Effector memory CD8-positive, alpha-beta T cell (primary cell): ENCODE results near the gene GNAS-AS1.

Source experiments
- ATAC-seq: fragments of 150-1000 bp; cut with Tn5 transposase; replicated peaks from 2 replicates; pipeline ENCODE4 v1.10.0; 2021; ENCODE audit warnings: mild to moderate bottlenecking, moderate library complexity
- DNase-seq, 3 experiments: peaks; one replicate each; pipeline ENCODE4 v3.0.0; 2021
- H3K27ac Mint-ChIP-seq, 2 donors: one replicate each; pipeline ENCODE4 v1.8.0; 2022; ENCODE audit warnings: mild to moderate bottlenecking in 2 of 2, mixed read lengths in 2 of 2, moderate library complexity in 2 of 2
- H3K27me3 Mint-ChIP-seq, 2 donors: one replicate each; pipeline ENCODE4 v1.8.0; 2022; ENCODE audit warnings: mixed read lengths in 2 of 2
- H3K36me3 Mint-ChIP-seq: one replicate; pipeline ENCODE4 v1.8.0; 2022; ENCODE audit warnings: mild to moderate bottlenecking, moderate library complexity, mixed read lengths; ENCODE audit not compliant: insufficient read depth
- H3K4me1 Mint-ChIP-seq, 2 donors: one replicate each; pipeline ENCODE4 v1.8.0; 2022; ENCODE audit warnings: low read depth in 2 of 2, mixed read lengths in 2 of 2
- H3K4me3 Mint-ChIP-seq, 2 donors: one replicate each; pipeline ENCODE4 v1.8.0; 2022; ENCODE audit warnings: mild to moderate bottlenecking in 2 of 2, mixed read lengths in 2 of 2, moderate library complexity in 2 of 2
- H3K9me3 Mint-ChIP-seq, 2 donors: one replicate each; pipeline ENCODE4 v1.8.0; 2022; ENCODE audit warnings: mixed read lengths in 2 of 2

The GNAS-AS1 gene

GRCh38 chr20:58878399-58878798, 27.7 kb upstream of the GNAS-AS1 start:
- ATAC-seq: no peak
- Mint-ChIP-seq H3K27ac (no peak overlapping the region), H3K27me3 (peaks cover 6 to 8% of the 10 kb centered on the region in 2 donors), H3K9me3 (no peaks in the 10 kb centered on the region), H3K36me3 (no peaks in the 10 kb centered on the region), H3K4me3 (no peak overlapping the region), H3K4me1 (no peaks in the 10 kb centered on the region)
- no peak for DNase-seq

GRCh38 chr20:58877976-58878360, 27.3 kb upstream of the GNAS-AS1 start:
- ATAC-seq (peak; percentile 26), DNase-seq (no peak)
- peaks cover 4 to 5% of the 10 kb centered on the region in 2 donors for H3K27me3 Mint-ChIP-seq
- no peak overlapping the region for H3K4me3 Mint-ChIP-seq
- no peak overlapping the region for H3K27ac Mint-ChIP-seq
- no peaks in the 10 kb centered on the region for H3K4me1 Mint-ChIP-seq
- no peaks in the 10 kb centered on the region for H3K36me3 Mint-ChIP-seq
- H3K9me3 Mint-ChIP-seq: no peaks in the 10 kb centered on the region

GRCh38 chr20:58877050-58877975, 26.6 kb upstream of the GNAS-AS1 start:
- no peak for ATAC-seq
- Mint-ChIP-seq H3K4me3 (no peak overlapping the region), H3K4me1 (no peaks in the 10 kb centered on the region), H3K36me3 (no peaks in the 10 kb centered on the region), H3K27me3 (no peaks in the 10 kb centered on the region), H3K27ac (no peak overlapping the region), H3K9me3 (no peaks in the 10 kb centered on the region)
- DNase-seq: no peak

GRCh38 chr20:58876437-58876836, 25.7 kb upstream of the GNAS-AS1 start:
- DNase-seq (no peak), ATAC-seq (no peak)
- H3K4me3 Mint-ChIP-seq: no peak overlapping the region
- H3K27me3 Mint-ChIP-seq: no peaks in the 10 kb centered on the region
- H3K27ac Mint-ChIP-seq: no peak overlapping the region
- H3K9me3 Mint-ChIP-seq: no peaks in the 10 kb centered on the region
- no peaks in the 10 kb centered on the region for H3K4me1 Mint-ChIP-seq
- no peaks in the 10 kb centered on the region for H3K36me3 Mint-ChIP-seq

- Mint-ChIP-seq H3K36me3 (no peaks in the 10 kb centered on the region), H3K4me1 (peaks cover 0 to under 1% of the 10 kb centered on the region in 2 donors), H3K27ac (no peak overlapping the region), H3K27me3 (peaks cover 0 to 5% of the 10 kb centered on the region in 2 donors), H3K9me3 (no peaks in the 10 kb centered on the region), H3K4me3 (no peak overlapping the region)
- no peak for ATAC-seq
- DNase-seq: no peak
These were observed 24.9 kb upstream of the GNAS-AS1 start for GRCh38 chr20:58875541-58876134.

DNA sequence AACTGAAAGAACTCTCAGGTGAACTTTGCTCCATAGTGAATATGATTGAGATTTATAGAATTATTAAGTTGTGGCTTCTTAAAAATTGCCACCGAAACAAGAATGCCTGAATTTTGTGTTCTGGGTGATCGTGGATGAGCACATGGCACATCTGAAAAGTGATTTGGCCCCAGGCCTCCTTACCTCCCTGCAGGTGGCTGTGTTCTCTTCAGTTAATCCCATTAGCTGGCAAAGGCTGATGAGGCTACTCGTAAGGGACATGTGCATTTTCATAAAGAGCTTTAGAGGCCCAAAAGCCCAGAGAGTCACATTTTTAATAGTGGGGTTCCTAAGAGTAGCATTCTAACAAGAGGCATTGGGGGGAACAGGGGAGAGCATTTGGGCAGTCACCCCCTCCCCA, 24.4 kb upstream of the GNAS-AS1 start:
- no peaks in the 10 kb centered on the region for H3K9me3 Mint-ChIP-seq
- H3K4me3 Mint-ChIP-seq: no peak overlapping the region
- DNase-seq (no peak), ATAC-seq (no peak)
- H3K4me1 Mint-ChIP-seq: peaks cover 2 to 3% of the 10 kb centered on the region in 2 donors
- no peaks in the 10 kb centered on the region for H3K36me3 Mint-ChIP-seq
- H3K27me3 Mint-ChIP-seq: peaks cover 0 to 10% of the 10 kb centered on the region in 2 donors
- H3K27ac Mint-ChIP-seq: no peak overlapping the region

GRCh38 chr20:58874469-58874868, 23.8 kb upstream of the GNAS-AS1 start:
- ATAC-seq: no peak
- no peak overlapping the region for H3K27ac Mint-ChIP-seq
- no peak for DNase-seq
- peaks cover 3 to 4% of the 10 kb centered on the region in 2 donors for H3K4me1 Mint-ChIP-seq
- no peak overlapping the region for H3K4me3 Mint-ChIP-seq
- H3K9me3 Mint-ChIP-seq: no peaks in the 10 kb centered on the region
- H3K36me3 Mint-ChIP-seq: no peaks in the 10 kb centered on the region
- peaks cover 0 to 10% of the 10 kb centered on the region in 2 donors for H3K27me3 Mint-ChIP-seq

DNA sequence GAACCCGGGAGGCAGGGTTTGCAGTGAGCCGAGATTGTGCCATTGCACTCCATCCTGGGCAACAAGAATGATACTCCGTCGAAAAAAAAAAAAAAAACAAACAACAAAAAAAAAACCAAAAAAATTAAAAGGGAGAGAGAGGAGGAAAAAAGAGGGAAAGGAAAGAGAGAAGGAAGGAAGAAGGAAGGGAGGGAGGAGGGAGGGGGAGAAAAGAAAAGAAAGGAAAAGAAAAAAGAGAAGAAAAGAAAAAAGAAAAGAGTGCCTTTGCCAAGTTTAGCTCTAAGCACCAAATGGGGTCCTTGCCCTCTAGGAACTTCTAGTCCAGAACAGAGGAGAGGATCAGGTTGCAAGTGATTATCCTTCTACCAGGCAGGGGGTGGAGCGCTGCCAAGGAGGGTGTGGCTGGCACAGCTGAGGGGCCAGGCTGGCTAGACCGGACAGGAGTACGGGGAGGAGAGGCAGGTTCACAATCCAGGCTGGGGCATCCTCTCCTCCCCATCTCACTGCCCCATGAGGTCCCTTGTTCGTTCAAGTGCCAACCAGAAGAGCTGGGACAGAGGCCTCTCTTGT, 20.9 kb upstream of the GNAS-AS1 start:
- no peak overlapping the region for H3K27ac Mint-ChIP-seq
- peaks cover 3 to 4% of the 10 kb centered on the region in 2 donors for H3K4me1 Mint-ChIP-seq
- ATAC-seq (no peak), DNase-seq (no peak)
- H3K27me3 Mint-ChIP-seq: peaks cover 0 to 17% of the 10 kb centered on the region in 2 donors
- no peaks in the 10 kb centered on the region for H3K9me3 Mint-ChIP-seq
- no peak overlapping the region for H3K4me3 Mint-ChIP-seq
- H3K36me3 Mint-ChIP-seq: no peaks in the 10 kb centered on the region

GRCh38 chr20:58870293-58871014, 19.8 kb upstream of the GNAS-AS1 start:
- H3K9me3 Mint-ChIP-seq: no peaks in the 10 kb centered on the region
- DNase-seq: peak; percentile 51 to 55 (median 53)
- ATAC-seq: peak; percentile 73
- no peak overlapping the region for H3K27ac Mint-ChIP-seq
- H3K4me3 Mint-ChIP-seq: no peak overlapping the region
- peaks cover 3 to 4% of the 10 kb centered on the region in 2 donors for H3K4me1 Mint-ChIP-seq
- H3K36me3 Mint-ChIP-seq: no peaks in the 10 kb centered on the region
- peaks cover 0 to 17% of the 10 kb centered on the region in 2 donors for H3K27me3 Mint-ChIP-seq

DNA sequence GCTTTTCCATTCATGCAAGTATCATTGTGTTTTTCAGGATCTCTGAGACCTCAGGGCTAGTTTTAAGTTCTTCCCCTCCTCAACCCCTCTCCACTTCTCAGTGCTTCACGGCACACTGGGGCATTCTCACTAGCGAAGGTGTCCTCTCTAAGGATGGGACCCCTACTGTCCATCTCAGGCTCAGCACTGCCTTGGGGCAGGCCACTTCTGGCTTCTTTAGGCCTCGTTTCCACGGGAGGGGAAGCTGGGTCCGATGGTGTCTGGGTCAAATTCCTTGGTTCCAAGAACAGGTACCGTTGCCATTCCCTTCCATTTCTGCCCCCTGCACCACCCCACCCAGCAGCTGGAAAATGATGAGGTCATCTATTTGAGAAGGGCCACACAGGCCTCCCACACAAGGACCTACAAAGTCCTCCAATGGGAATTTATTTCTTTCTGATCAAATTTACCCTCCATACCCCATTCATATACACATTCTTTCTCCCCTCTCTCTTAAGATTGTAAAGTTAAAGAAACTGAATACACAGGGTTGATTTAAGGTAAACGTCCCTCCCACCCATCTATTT, 19.0 kb upstream of the GNAS-AS1 start:
- H3K27ac Mint-ChIP-seq: no peak overlapping the region
- ATAC-seq: no peak
- H3K9me3 Mint-ChIP-seq: no peaks in the 10 kb centered on the region
- H3K4me1 Mint-ChIP-seq: peaks cover 3 to 4% of the 10 kb centered on the region in 2 donors
- peaks cover 0 to 17% of the 10 kb centered on the region in 2 donors for H3K27me3 Mint-ChIP-seq
- H3K4me3 Mint-ChIP-seq: no peak overlapping the region
- H3K36me3 Mint-ChIP-seq: no peaks in the 10 kb centered on the region
- DNase-seq: no peak

GRCh38 chr20:58868795-58869194, 18.1 kb upstream of the GNAS-AS1 start:
- Mint-ChIP-seq H3K4me3 (no peak overlapping the region), H3K27me3 (peaks cover 0 to 20% of the 10 kb centered on the region in 2 donors), H3K9me3 (no peaks in the 10 kb centered on the region), H3K27ac (no peak overlapping the region), H3K4me1 (peaks cover 3 to 4% of the 10 kb centered on the region in 2 donors), H3K36me3 (no peaks in the 10 kb centered on the region)
- ATAC-seq (no peak), DNase-seq (no peak)

DNA sequence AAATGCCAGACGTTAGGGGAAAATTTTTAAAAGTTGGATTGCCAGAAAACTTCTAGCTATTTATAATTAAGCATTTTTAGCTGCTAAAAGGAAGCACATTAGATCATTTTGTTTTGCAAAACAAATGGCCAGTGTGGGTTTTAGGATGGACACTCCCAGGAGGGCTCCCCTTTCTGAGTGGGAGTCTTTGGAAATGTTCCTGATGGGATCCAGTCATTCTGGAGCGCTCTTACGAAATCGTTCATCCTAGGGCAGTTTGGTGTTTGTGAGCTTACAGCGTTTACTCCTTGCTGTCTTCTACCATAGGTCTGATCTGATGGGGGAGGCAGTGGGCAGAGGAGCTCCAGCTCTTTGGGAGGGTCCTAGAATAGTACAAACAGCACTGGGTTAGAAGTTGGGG, 16.5 kb upstream of the GNAS-AS1 start:
- Mint-ChIP-seq H3K4me1 (peaks cover 3 to 4% of the 10 kb centered on the region in 2 donors), H3K27ac (no peak overlapping the region), H3K9me3 (no peaks in the 10 kb centered on the region), H3K4me3 (no peak overlapping the region), H3K27me3 (peaks cover 8 to 36% of the 10 kb centered on the region in 2 donors), H3K36me3 (no peaks in the 10 kb centered on the region)
- no peak for ATAC-seq
- no peak for DNase-seq

DNA sequence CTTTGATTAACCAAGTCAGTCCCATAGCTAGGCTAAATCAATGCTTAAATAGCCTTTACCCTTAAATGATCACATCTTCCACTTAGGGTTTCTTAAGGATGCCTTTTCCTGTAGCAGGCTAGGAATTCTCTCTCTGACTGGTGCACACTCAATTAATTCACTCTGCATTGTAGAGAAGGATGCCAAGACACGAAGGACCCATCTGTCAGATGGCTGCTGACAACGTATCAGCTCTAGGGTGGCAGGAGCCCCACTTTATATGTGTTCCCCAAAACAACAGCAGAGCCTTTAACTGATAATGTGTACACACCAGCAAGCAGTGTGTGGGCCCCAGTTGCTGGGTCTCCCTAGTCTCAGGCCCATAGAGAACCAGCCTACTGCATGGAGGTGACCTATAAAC, 15.1 kb upstream of the GNAS-AS1 start:
- H3K9me3 Mint-ChIP-seq: no peaks in the 10 kb centered on the region
- H3K27me3 Mint-ChIP-seq: peaks cover 16 to 45% of the 10 kb centered on the region in 2 donors
- no peaks in the 10 kb centered on the region for H3K36me3 Mint-ChIP-seq
- no peak for ATAC-seq
- DNase-seq: no peak
- peaks cover 3 to 4% of the 10 kb centered on the region in 2 donors for H3K4me1 Mint-ChIP-seq
- no peak overlapping the region for H3K27ac Mint-ChIP-seq
- no peak overlapping the region for H3K4me3 Mint-ChIP-seq
